Neural progenitor cell (in vitro differentiated cells): ENCODE results near the gene TNP2.

Experiments
- CTCF ChIP-seq: fragments of 200-600 bp; sonication (generic); IDR thresholded peaks from 2 replicates; pipeline ENCODE4 v1.5.1; 2017; ENCODE audit warnings: antibody characterized with exemption, mild to moderate bottlenecking
- EZH2 ChIP-seq: fragments of 200-600 bp; sonication (generic); IDR thresholded peaks from 2 replicates; pipeline ENCODE4 v1.6.1; 2017; ENCODE audit warnings: antibody characterized with exemption, mild to moderate bottlenecking, moderate library complexity
- EZH2phosphoT487 ChIP-seq: fragments of 200-600 bp; sonication (generic); IDR thresholded peaks from 2 replicates; pipeline ENCODE4 v1.6.1; 2017; ENCODE audit warnings: antibody characterized with exemption

- TF ChIP-seq EZH2 (no peak), CTCF (no peak), EZH2phosphoT487 (no peak)
These were observed 31.4 kb upstream of the TNP2 start for GRCh38 chr16:11300560-11300892.
